Sigmoid colon (tissue), 7 donors: ENCODE results near the gene PRSS56. TPM values are rescaled to one million over a fixed set of nuclear protein-coding genes. Genes with fewer than 3 reads are reported as not detected.

Experiments used
- DNase-seq: peaks from one replicate; pipeline ENCODE4 v3.0.0-alpha.2; 2019
- H3K27ac ChIP-seq, 4 donors: fragments of 200-600 bp; sonication (generic); one replicate each; pipeline ENCODE4 v1.5.1; 2016 to 2019; ENCODE audit warnings: mild to moderate bottlenecking in 1 of 4
- H3K27me3 ChIP-seq, 3 donors: fragments of 200-600 bp; sonication (generic); one replicate each; pipeline ENCODE4 v1.5.1; 2019; ENCODE audit warnings: mild to moderate bottlenecking in 1 of 3
- H3K36me3 ChIP-seq, 4 donors: fragments of 200-600 bp; sonication (generic); one replicate each; pipeline ENCODE4 v1.5.1; 2016 to 2019
- H3K4me1 ChIP-seq, 4 donors: fragments of 200-600 bp; sonication (generic); one replicate each; pipeline ENCODE4 v1.5.1; 2017 to 2019
- H3K4me3 ChIP-seq, 4 donors: fragments of 200-600 bp; sonication (generic); one replicate each; pipeline ENCODE4 v1.5.1; 2017 to 2019; ENCODE audit warnings: mild to moderate bottlenecking in 2 of 4, moderate library complexity in 1 of 4
- H3K9me3 ChIP-seq, 4 donors: fragments of 200-600 bp in 3 of 4; sonication (generic) in 3 of 4; one replicate each; pipeline versions ENCODE4 v1.5.1 to v1.6.1; 2013 to 2019
- CTCF ChIP-seq, 4 experiments: fragments of 450-650 bp in 3 of 4; fragments of 200-600 bp in 1 of 4; IDR thresholded peaks; one replicate each; pipeline ENCODE4 v1.5.1; 2016 to 2019; ENCODE audit warnings: antibody characterized with exemption in 4 of 4, mild to moderate bottlenecking in 3 of 4, moderate library complexity in 2 of 4
- EP300 ChIP-seq, 4 donors: sonication (generic); formaldehyde crosslinking; IDR thresholded peaks; one replicate each; pipeline ENCODE4 v1.6.1; 2017; ENCODE audit warnings: antibody characterized with exemption in 4 of 4
- POLR2A ChIP-seq, 2 donors: fragments of 450-650 bp; IDR thresholded peaks; one replicate each; pipeline ENCODE4 v1.6.1; 2016; ENCODE audit warnings: antibody characterized with exemption in 2 of 2, mild to moderate bottlenecking in 2 of 2, moderate library complexity in 2 of 2
- POLR2AphosphoS5 ChIP-seq, 4 donors: sonication (generic); formaldehyde crosslinking; IDR thresholded peaks; one replicate each; pipeline ENCODE4 v1.6.1; 2017; ENCODE audit warnings: antibody characterized with exemption in 4 of 4
- WGBS, 2 donors: extraction: QIAGEN DNeasy Blood & Tissue Kit; methylation state at CpG; one replicate each; pipeline ENCODE4 v1.1.7; 2013; 5-methylcytosine and 5-hydroxymethylcytosine counted together
- intact Hi-C: fragments of 100-400 bp; cut with DNase I; formaldehyde crosslinking; loops from one replicate; pipeline ENCODE4 v1.15.1; 2023
- polyA plus RNA-seq, 3 donors: library from polyadenylated mRNA; stranded (reverse); fragments of 200-250 nt; gene quantifications; one replicate each; pipeline ENCODE4 v1.2.3, GENCODE V29; 2013
- total RNA-seq, 4 donors: library from RNA; depleted of rRNA; stranded (reverse); fragments of >200 nt; gene quantifications; one replicate each; pipeline ENCODE4 v1.1.0, GENCODE V29; 2016
- donor health status: healthy with polysubstance abuse.
- donor health status: Bipolar disorder and iron deficiency.
- donor health status: healthy.

The PRSS56 gene
- total and polyA plus RNA-seq, 7 donors: not detected

- intact Hi-C loops: no loop called here
- H3K4me1 ChIP-seq: peaks cover 0 to 12% (median 10%) of the 10 kb centered on the region in 4 donors
- WGBS, 2 donors: 86 to 87% methylated on average over 30 of the region's 30 CpGs
- H3K36me3 ChIP-seq: no peaks in the 10 kb centered on the region
- DNase-seq: peak; percentile 56
- peaks cover 18 to 45% (median 20%) of the 10 kb centered on the region in 3 donors for H3K27me3 ChIP-seq
- H3K9me3 ChIP-seq: no peaks in the 10 kb centered on the region
- no peak overlapping the region for H3K27ac ChIP-seq
- no peak overlapping the region for H3K4me3 ChIP-seq
- TF ChIP-seq CTCF (IDR thresholded peaks at IDR 0.05): no peak
- no peak for TF ChIP-seq EP300 (IDR thresholded peaks at IDR 0.05)
- no peak for TF ChIP-seq POLR2AphosphoS5 (IDR thresholded peaks at IDR 0.05)
- TF ChIP-seq POLR2A (IDR thresholded peaks at IDR 0.05): no peak
These were observed 29.7 kb upstream of the PRSS56 start for GRCh38 chr2:232490221-232491138.

- no peak overlapping the region for H3K27ac ChIP-seq
- DNase-seq: peak; percentile 28
- no peak for TF ChIP-seq EP300 (IDR thresholded peaks at IDR 0.05)
- no peak for TF ChIP-seq POLR2A (IDR thresholded peaks at IDR 0.05)
- TF ChIP-seq CTCF (IDR thresholded peaks at IDR 0.05): no peak
- TF ChIP-seq POLR2AphosphoS5 (IDR thresholded peaks at IDR 0.05): no peak
- whole genome bisulfite sequencing, 2 donors: 87 to 95% methylated on average over 12 of the region's 12 CpGs
- H3K36me3 ChIP-seq: no peaks in the 10 kb centered on the region
- no peak overlapping the region for H3K4me3 ChIP-seq
- H3K4me1 ChIP-seq: peaks cover 0 to 12% (median 10%) of the 10 kb centered on the region in 4 donors
- no peaks in the 10 kb centered on the region for H3K9me3 ChIP-seq
- intact Hi-C loops: no loop called here
- peaks cover 11 to 38% (median 12%) of the 10 kb centered on the region in 3 donors for H3K27me3 ChIP-seq
These were observed 28.9 kb upstream of the PRSS56 start for GRCh38 chr2:232491139-232491780.

- intact Hi-C loops: no loop called here
- no peaks in the 10 kb centered on the region for H3K9me3 ChIP-seq
- DNase-seq: no peak
- H3K36me3 ChIP-seq: no peaks in the 10 kb centered on the region
- no peak overlapping the region for H3K27ac ChIP-seq
- peaks cover 0 to 5% (median 2%) of the 10 kb centered on the region in 4 donors for H3K4me1 ChIP-seq
- 66 to 80% methylated on average over 8 of the region's 8 CpGs for WGBS, 2 donors
- no peak overlapping the region for H3K4me3 ChIP-seq
- no peak for TF ChIP-seq POLR2AphosphoS5 (IDR thresholded peaks at IDR 0.05)
- no peak for TF ChIP-seq POLR2A (IDR thresholded peaks at IDR 0.05)
- no peak for TF ChIP-seq CTCF (IDR thresholded peaks at IDR 0.05)
- TF ChIP-seq EP300 (IDR thresholded peaks at IDR 0.05): no peak
- peaks cover under 1 to 27% (median 2%) of the 10 kb centered on the region in 3 donors for H3K27me3 ChIP-seq
These were observed 27.8 kb upstream of the PRSS56 start for GRCh38 chr2:232492236-232492848.

- DNase-seq: no peak
- H3K36me3 ChIP-seq: no peaks in the 10 kb centered on the region
- peaks cover 0 to 19% (median 0%) of the 10 kb centered on the region in 3 donors for H3K27me3 ChIP-seq
- no peak for TF ChIP-seq POLR2A (IDR thresholded peaks at IDR 0.05)
- no peak for TF ChIP-seq EP300 (IDR thresholded peaks at IDR 0.05)
- TF ChIP-seq POLR2AphosphoS5 (IDR thresholded peaks at IDR 0.05): no peak
- no peak for TF ChIP-seq CTCF (IDR thresholded peaks at IDR 0.05)
- no peaks in the 10 kb centered on the region for H3K9me3 ChIP-seq
- no peak overlapping the region for H3K27ac ChIP-seq
- WGBS, 2 donors: 85 to 91% methylated on average over 24 of the region's 24 CpGs
- intact Hi-C loops: no loop called here
- H3K4me3 ChIP-seq: no peak overlapping the region
- no peaks in the 10 kb centered on the region for H3K4me1 ChIP-seq
These were observed 27.1 kb upstream of the PRSS56 start for GRCh38 chr2:232492963-232493700.
